Colon (tissue), 2 donors: ENCODE measurements around the gene PCF11.
"Not testable (repeated sequence)": the region's sequence is repeated elsewhere in the genome, so short reads cannot be mapped to it uniquely, and the experiment has no call there.

Experiments used
- FAIRE-seq: peaks from 2 replicates; lab custom pipeline; 2012; peaks lifted over from hg19 to GRCh38; lab: Jason Lieb, UNC
- donor health status: control.
- donor health status: control.

PCF11 gene

GRCh38 chr11:83193315-83194280 is 36.7 kb downstream of the PCF11 start, which contains the start of gene ANKRD42:
TSS of gene ANKRD42 (plus strand) at chr11:83193712. CDS start at chr11:83194671, 959 bp downstream.
- no peak for FAIRE-seq

DNA sequence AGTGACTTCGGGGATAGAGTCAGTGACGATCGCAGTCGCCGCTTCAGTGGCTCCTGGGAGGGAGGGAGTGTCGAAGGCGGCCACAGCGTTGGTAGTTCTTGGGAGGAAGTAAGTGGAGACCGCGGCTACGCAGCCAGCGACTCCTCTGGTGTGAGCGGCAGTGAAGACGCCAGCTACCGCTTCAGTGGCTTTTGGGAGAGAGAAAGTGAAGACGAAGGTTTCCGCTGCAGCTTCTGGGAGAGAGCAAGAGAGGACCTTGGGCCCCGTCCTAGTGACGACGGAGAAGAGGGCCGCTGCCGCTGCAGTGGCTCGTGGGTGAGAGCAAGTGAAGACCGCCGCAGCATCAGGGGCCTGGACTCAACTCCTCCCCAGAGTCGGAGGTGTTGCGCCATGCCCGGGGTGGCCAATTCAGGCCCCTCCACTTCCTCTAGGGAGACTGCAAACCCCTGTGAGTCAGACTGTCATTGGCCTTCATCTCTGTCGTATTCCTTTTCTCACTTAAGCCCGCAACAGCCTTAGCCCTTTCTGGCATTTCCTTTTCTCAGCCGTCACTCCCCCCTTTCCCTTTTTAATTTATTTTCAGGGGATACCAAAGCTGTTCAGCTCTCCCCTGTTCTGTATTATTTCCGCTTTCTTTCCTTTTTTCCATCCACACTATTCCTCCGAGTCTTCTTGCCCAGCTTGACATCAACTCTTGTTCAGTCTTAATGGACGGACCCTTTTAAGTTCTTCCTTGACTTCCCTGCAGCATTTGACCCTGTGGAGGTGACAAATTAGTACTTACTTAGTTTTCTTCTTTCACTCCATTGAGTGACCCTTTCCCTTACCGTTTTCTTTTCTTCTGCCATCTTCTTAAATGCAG is 37.6 kb downstream of the PCF11 start:
- FAIRE-seq, result no peak

GRCh38 chr11:83195143-83195466 is 38.2 kb downstream of the PCF11 start:
- FAIRE-seq, result no peak

DNA sequence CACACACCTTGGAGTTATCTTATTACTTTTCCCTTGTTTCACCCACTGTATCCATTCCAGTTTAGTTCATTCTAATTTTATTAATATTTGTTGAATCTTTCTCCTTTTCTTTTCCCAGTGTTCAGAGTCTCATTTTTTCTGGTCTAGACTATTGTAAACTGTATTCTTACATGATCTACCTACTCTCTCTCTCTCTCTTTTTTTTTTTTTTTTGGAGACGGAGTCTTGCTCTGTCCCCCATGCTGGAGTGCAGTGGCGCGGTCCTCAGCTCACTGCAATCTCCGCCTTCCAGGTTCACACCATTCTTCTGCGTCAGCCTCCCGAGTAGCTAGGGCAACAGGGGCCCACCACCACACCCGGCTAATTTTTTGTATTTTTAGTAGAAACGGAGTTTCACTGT is 38.7 kb downstream of the PCF11 start:
- no peak for FAIRE-seq

DNA sequence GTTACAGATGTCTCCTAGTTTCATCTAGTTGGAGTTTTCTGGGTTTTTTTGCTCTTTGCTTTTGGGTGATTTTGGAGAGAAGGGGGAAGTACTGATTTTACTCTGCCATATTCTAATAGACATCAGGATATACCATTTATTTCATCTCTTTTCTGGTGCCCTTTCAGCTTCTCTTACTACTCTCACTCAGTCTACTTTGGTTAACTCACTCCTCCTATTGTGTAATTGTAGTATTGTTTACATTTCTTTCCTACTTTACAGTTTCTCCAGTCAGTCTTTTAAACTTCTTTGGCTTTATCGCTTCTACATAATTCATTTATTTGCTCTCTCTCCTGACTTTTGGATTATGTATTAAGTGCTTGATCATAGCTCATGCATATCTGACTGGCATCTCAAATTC is 43.1 kb downstream of the PCF11 start:
- FAIRE-seq, result no peak

GRCh38 chr11:83205608-83206185 is 48.8 kb downstream of the PCF11 start:
- no peak for FAIRE-seq

DNA sequence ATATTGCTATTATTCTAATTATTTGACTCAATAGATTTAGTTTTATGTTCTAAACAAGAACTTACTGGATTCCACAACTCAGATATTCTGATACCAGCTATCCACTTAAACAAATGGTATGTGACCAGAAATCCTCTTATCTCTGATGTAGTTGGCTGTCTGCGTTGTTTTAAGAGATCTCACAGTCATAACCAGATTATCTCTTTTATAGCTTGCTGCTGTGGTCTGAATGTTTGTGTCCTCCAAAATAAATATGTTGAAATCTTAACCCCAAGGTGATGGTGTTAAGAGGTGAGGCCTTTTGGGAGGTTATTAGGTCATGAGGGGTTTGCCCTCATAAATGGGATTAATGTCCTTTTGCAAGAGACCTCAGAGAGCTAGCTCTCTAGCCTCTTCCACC is 49.3 kb downstream of the PCF11 start:
- no peak for FAIRE-seq

DNA sequence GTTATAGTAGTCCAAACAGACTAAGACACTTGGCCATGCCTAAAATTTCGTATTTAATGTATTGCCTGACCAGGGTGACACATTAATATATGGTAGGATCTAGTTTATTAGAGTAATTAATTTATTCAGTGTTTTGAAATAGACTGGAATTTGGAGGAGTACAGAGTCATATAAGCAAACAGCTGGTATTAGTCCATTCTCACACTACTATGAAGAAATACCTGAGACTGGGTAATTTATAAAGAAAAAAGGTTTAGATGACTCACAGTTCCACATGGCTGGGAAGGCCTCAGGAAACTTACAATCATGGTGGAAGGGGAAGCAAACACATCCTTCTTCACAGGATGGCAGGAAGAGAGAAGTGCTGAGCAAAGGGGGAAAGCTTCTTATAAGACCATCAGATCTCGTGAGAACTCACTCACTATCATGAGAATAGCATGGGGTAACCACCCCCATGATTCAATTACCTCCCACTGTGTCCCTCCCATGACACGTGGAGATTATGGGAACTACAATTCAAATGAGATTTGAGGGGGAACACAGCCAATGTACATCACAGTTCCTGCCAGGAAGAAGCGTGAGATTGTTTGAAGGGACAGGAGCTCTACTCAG is 49.9 kb downstream of the PCF11 start:
- not testable (repeated sequence) for FAIRE-seq

DNA sequence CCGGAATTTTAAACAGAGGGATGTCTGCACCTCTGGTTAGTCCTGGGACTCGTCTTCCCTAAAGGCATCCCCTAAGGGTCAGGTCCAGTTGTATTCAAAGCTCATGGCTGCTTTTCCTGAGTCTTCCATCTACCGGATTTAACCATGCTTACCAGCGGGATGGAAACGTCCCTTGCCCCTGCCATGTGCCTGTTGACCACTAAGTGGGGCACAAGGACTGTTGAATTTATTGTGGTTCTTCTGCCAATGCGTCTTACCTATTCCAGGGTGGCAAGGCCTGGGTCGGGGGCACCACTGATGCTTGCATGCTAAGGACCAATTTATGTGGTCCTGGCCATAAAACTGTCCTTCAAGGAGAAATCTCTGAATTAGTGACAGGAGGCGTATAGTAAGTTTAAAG is 62.2 kb downstream of the PCF11 start:
- no peak for FAIRE-seq

GRCh38 chr11:83220260-83220659 is 63.3 kb downstream of the PCF11 start:
- FAIRE-seq, result no peak

DNA sequence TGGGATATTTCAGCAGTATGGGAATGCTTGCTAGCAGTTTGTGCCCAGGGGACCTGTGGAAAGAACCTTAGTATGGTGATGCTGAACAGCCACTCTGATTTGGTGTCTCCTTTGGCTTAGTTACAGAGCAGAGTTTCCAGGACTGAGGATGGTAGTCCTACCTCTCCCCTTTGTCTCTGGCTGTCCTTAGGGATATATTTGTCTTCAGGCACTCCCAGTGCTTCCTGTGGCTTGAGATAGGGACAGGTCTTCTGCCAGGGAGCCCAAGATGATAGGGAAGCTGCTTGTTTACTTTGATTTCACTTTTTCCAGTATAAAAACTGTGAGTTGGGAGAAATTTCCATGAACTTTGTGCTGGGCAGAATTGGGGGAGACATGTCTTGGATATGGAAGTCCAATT is 64.8 kb downstream of the PCF11 start:
- no peak for FAIRE-seq

- no peak for FAIRE-seq
These were observed 65.6 kb downstream of the PCF11 start for GRCh38 chr11:83222499-83222898.

DNA sequence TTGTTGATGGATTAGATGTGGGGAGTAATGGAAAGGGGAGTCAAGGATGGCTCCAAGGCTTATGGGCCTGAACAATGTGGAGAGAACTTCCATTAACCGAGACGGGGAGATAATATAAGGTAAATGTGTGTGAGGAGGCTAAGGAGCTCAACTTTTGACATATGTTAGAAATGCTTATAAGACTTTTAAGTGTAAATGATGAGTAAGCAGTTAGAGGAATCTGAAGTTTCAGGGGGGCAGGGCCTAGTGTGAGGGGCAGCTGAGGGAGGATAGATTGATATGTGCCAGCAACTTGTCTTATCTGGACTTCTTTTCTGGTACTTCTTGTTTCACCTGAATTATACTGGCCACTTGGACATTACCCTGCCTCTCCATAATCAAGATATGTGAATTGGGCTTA is 66.5 kb downstream of the PCF11 start:
- FAIRE-seq, result no peak

GRCh38 chr11:83235825-83236224 is 78.9 kb downstream of the PCF11 start:
- no peak for FAIRE-seq
